HG02973 (cell line): ENCODE data around the gene TACSTD2.
"Not testable (repeated sequence)": the region's sequence is repeated elsewhere in the genome, so short reads cannot be mapped to it uniquely, and the experiment has no call there.

Experiments used
- ATAC-seq: cut with Tn5 transposase; IDR thresholded peaks from one replicate; pipeline ENCODE4 v1.9.1; 2021; ENCODE audit warnings: moderate library complexity; ENCODE audit not compliant: unreplicated experiment

The TACSTD2 gene

GRCh38 chr1:58576727-58577653, at the start of gene TACSTD2:
TACSTD2 (minus strand) TSS chr1:58577252; CDS start chr1:58577156, 96 bp downstream.
- no peak for ATAC-seq

- no peak for ATAC-seq
Observed at GRCh38 chr1:58626293-58626692, 49.2 kb upstream of the TACSTD2 start.

DNA sequence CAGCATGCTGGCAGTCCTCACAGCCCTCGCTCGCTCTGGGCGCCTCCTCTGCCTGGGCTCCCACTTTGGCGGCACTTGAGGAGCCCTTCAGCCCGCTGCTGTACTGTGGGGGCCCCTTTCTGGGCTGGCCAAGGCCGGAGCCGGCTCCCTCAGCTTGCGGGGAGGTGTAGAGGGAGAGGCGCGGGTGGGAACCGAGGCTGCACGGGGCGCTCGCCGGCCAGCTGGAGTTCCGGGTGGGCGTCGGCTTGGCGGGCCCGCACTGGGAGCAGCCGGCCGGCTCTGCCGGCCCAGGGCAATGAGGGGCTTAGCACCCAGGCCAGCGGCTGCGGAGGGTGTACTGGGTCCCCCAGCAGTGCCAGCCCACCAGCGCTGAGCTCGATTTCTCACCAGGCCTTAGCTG, 46.2 kb upstream of the TACSTD2 start:
- ATAC-seq: not testable (repeated sequence)

DNA sequence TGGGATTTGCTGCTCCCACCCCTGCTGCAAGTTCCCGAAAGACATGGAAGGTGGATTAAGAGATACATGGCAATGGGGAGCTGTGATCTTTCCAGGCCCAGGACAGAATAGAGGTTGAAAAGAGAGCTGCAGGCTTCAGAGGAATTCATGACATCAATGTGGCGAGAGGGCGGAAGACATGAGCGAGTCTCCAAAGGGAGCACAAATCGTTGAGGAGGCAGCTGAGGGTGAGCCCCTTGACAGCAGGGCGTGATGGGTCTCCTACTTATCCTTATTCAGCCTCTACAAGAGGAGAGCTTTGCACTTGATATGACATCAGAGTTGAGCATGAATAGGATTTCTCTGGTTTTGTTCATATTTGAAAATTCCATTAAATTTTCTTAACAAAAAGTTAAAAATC, 45.5 kb upstream of the TACSTD2 start:
- ATAC-seq: no peak

GRCh38 chr1:58621391-58621790, 44.3 kb upstream of the TACSTD2 start:
- no peak for ATAC-seq

GRCh38 chr1:58620926-58621325, 43.9 kb upstream of the TACSTD2 start:
- ATAC-seq: no peak

DNA sequence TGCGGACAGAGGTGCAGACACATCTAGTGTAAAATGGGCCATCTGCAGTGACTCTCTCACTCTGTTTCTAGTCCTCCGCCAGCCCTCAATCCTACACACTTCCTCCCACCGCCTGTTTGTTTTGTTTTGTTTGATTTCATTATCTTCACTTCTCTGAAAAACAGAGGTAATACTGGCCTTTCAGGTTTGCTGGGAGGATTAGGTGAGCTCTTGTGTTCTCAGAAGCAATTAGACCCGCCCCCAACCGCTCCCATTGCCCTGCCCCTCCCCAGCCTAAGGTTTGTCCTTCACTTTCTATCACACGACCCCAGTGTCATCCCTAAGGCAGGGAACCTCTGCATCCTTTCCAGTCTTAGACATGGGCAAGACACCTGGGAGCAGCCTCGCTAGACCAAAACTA, 43.2 kb upstream of the TACSTD2 start:
- ATAC-seq: no peak

- no peak for ATAC-seq
Observed at GRCh38 chr1:58619286-58620054, 42.4 kb upstream of the TACSTD2 start.

DNA sequence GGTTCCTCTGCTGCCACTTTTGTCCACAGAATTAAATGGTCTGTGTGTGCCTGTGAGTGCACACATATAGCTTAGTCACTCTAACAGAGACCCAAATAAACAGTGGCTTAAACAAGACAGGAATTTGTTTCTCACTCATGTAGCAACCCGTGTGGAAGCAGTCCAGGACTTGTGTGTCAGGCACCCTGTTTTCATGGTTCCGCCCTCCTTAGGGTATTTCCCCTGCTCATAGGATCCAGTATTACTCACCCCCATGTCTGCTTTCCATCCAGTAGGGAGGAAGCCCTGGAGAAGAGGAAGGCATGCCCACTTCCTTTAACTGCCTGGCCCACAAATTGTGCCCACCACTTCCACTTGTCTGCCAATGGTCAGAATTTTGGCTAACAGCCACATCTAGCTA, 41.3 kb upstream of the TACSTD2 start:
- no peak for ATAC-seq

DNA sequence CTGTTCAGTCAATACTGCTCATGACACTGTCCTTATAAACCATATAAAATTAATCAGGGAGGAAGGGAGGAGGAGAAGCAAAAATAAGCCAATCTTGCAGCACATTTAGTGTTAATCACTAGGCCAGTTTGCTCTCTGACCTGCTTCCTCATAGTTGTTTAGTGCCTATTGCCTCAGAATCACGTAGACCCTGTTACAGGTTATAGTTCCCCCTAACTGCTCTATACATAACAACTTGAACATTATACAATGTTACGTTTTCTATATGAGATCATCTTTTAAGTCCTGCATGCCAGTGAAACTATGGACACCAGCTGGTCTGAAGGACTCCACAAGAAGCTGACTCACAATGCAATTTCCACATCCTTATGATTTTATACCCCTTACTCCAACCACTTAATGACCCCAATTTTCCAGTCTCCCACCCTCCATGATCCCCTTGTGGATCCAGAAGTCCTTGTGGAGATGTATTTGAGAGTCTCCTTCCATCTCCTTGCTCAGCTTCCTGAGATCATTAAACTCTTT, 34.9 kb upstream of the TACSTD2 start:
- no peak for ATAC-seq

DNA sequence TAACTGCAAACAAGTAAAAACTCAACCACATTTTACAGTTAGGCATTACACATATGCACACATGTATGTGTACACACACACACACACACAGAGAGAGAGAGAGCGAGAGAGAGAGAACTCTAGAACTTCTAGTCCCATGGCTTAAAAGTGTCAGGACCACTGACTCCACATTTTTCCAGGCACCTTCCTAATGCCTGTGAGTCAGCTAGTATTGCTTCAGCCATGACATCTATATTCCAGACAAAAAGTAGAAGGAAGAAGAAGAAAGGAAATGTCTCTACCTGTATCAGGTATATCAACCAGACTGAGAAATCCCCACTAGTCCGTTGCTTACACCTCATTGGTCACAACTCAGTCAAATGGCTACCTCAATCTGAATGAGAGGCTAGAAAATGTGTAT, 31.9 kb upstream of the TACSTD2 start:
- ATAC-seq: no peak

- ATAC-seq: no peak
Observed at GRCh38 chr1:58608297-58608696, 31.2 kb upstream of the TACSTD2 start.

- ATAC-seq: no peak
Observed at GRCh38 chr1:58607391-58607790, 30.3 kb upstream of the TACSTD2 start.

GRCh38 chr1:58601921-58602320, 24.9 kb upstream of the TACSTD2 start:
- ATAC-seq: not testable (repeated sequence)

DNA sequence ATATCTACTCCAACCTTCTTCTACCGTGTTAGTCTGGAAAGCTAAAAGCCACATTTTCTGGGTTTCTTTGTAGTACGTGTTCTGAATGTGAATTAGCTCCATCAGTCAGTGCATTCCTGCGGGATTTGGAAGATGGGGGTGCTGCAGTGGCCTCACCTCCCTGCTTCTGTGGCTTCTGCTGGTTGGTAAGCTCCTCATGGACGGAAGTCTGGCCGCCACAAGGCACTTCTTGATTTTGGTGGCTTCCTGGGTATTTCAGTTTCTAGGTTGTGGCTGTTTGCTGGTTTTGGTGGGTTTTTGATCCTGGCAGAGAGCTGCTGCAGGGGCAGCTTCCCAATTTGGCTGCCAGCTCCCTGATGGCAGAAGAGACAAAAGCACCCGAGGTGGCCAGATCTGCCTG, 20.9 kb upstream of the TACSTD2 start:
- no peak for ATAC-seq

DNA sequence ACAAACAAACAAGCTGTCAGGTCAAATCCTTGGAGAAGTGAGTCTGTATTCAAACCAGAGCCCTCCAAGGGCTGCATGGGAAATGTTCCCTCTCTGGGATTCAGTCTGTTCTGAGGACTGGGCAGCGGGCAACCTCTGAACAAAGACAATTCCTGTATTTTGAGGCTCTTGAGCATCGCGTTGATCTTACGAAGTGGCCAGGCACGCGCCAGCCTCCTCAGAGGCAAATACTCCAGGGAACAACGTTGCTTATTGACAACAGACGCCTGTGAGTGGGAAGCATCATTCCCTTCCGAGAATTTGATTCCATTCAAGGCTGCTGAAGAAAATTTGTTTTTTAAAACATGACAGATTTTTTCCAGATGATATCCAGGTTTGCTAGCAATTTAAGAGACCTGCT, 20.0 kb upstream of the TACSTD2 start:
- no peak for ATAC-seq

DNA sequence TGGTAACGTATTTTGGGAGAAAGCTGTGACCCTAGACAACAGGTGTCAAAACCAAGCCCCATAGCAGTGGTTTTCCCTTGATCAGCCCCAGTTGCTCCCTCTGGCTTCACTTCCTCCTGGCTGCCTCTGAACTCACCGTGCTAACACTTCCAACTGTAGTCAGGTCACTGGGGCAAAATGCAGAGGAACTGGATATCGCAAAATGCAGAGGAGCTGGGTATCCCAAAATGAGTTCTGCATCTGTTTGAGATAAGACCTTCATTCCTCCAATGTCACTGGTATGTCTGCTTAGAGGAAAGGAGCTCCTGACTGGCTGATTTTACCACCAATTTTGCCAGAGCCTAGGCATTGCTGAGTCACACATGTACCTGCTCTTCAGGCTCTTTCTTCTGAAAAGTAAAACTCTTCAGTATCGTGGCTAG, 19.6 kb upstream of the TACSTD2 start:
- no peak for ATAC-seq

DNA sequence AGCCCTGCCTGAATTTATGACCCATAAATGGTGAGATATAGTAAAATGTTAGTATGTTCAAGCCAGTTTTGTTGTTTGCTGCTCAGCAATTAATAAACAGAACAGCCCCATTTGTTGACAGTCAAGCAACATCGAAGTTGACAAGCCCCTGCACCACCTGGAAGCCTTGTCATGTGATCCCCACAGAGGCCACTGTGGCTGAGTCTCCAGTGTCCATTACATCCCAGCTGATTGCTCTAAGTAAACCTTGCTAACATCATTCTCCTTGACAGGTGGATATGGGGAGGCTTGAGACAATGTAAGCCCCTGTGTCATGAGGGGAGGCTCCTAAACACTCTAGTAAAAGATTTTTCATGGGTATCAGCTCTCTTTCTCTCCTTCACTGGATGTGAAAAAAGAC, 17.5 kb upstream of the TACSTD2 start:
- ATAC-seq: no peak

DNA sequence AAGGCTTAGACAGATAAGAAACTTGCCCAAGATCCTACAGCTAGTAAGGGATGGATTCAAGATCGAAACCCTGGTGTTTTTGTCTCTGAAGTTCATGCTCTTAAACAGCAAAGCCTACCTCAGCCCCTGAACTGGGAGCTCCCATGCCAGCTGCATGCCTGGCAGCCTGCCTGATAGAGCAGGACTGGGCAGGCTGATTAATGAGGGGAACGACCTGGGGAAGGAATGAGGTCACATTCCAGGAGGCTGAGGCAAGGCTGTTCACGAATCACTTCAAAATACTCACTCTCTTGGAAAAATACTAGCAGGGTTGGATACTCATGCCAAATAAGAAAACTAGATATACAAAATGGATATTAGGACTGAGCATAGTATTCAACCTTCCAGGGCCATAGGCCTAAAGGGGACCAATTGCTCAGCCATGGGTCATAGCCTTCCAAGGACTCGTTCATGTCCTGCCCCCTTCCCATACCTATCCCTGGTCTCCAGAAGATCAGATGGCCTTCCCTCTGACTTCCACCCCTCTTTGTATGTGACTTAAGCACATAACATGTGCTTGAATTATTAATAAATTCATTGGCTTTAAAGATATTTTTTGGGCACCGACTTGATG, 15.6 kb upstream of the TACSTD2 start:
- ATAC-seq: no peak

- ATAC-seq: no peak
Observed at GRCh38 chr1:58591806-58592205, 14.8 kb upstream of the TACSTD2 start.

GRCh38 chr1:58590019-58590418, 13.0 kb upstream of the TACSTD2 start:
- ATAC-seq: no peak
